IMR-90 (cell line): ENCODE measurements around the gene MNDA.

ENCODE experiments used
- ELK1 ChIP-seq: fragments of 150-350 bp; IDR thresholded peaks from 2 replicates; pipeline ENCODE4 v1.6.1; 2016; ENCODE audit warnings: low read depth, mild to moderate bottlenecking, low read length, moderate library complexity, borderline replicate concordance
- FOS ChIP-seq: fragments of 150-350 bp; IDR thresholded peaks from 2 replicates; pipeline ENCODE4 v1.6.1; 2016; ENCODE audit warnings: low read depth, low read length
- POLR2A ChIP-seq: IDR thresholded peaks from 2 replicates; pipeline ENCODE4 v1.6.1; 2012; ENCODE audit warnings: mild to moderate bottlenecking, low read depth, low read length

- no peak for TF ChIP-seq ELK1
- TF ChIP-seq POLR2A: no peak
- TF ChIP-seq FOS: no peak
Observed at GRCh38 chr1:158793604-158794003, 37.5 kb upstream of the MNDA start.
